Neuronal stem cell (in vitro differentiated cells): ENCODE measurements around the gene MANEAL.

ENCODE experiments used
- DNase-seq: peaks from one replicate; pipeline ENCODE4 v3.0.0-alpha.2; 2013; ENCODE audit warnings: low spot score
- H2AFZ ChIP-seq: one replicate; pipeline ENCODE4 v1.6.1; 2013; ENCODE audit warnings: mild to moderate bottlenecking, low read length, inconsistent platforms
- H2AK5ac ChIP-seq: 2 replicates; pipeline ENCODE4 v1.6.1; 2013; ENCODE audit warnings: low read depth, mild to moderate bottlenecking, inconsistent platforms, low read length, moderate library complexity, mixed read lengths
- H2BK120ac ChIP-seq: 2 replicates; pipeline ENCODE4 v1.6.1; 2013; ENCODE audit warnings: low read depth, mild to moderate bottlenecking, inconsistent platforms, low read length, moderate library complexity, mixed read lengths
- H2BK12ac ChIP-seq: one replicate; pipeline ENCODE4 v1.6.1; 2013; ENCODE audit warnings: low read length, inconsistent platforms
- H2BK15ac ChIP-seq: 2 replicates; pipeline ENCODE4 v1.6.1; 2013; ENCODE audit warnings: mild to moderate bottlenecking, low read length, inconsistent platforms, mixed read lengths
- H2BK5ac ChIP-seq: one replicate; pipeline ENCODE4 v1.6.1; 2013; ENCODE audit warnings: inconsistent platforms, mild to moderate bottlenecking, low read length, moderate library complexity
- H3K14ac ChIP-seq: one replicate; pipeline ENCODE4 v1.6.1; 2013; ENCODE audit warnings: low read length, inconsistent platforms
- H3K18ac ChIP-seq: 2 replicates; pipeline ENCODE4 v1.6.1; 2013; ENCODE audit warnings: low read length, inconsistent platforms
- H3K23ac ChIP-seq: 2 replicates; pipeline ENCODE4 v1.6.1; 2013; ENCODE audit warnings: low read depth, mild to moderate bottlenecking, mixed read lengths, low read length, inconsistent platforms; ENCODE audit not compliant: poor library complexity
- H3K27ac ChIP-seq: replicated peaks from 3 replicates; pipeline ENCODE4 v1.5.1; 2013; ENCODE audit warnings: low read length, inconsistent platforms
- H3K27me3 ChIP-seq, 3 experiments: 2 replicates each; pipeline ENCODE4 v1.6.1; 2013; ENCODE audit warnings: low read length in 3 of 3, mild to moderate bottlenecking in 2 of 3, inconsistent platforms in 1 of 3, low read depth in 1 of 3, mixed read lengths in 1 of 3, moderate library complexity in 1 of 3; ENCODE audit not compliant: control insufficient read depth in 3 of 3, insufficient read depth in 3 of 3
- H3K36me3 ChIP-seq, 2 donors: replicated peaks in 1 of 2; 2 replicates each; pipeline ENCODE4 v1.6.1; 2013; ENCODE audit warnings: low read length in 2 of 2; ENCODE audit not compliant: control insufficient read depth in 2 of 2, insufficient read depth in 2 of 2
- H3K4ac ChIP-seq: 2 replicates; pipeline ENCODE4 v1.6.1; 2013; ENCODE audit warnings: inconsistent platforms, mild to moderate bottlenecking, low read length, moderate library complexity
- H3K4me1 ChIP-seq, 2 donors: 1 replicate in 1 of 2; 2 replicates in 1 of 2; pipeline ENCODE4 v1.6.1; 2013; ENCODE audit warnings: low read length in 2 of 2, low read depth in 1 of 2; ENCODE audit not compliant: control insufficient read depth in 2 of 2, insufficient read depth in 1 of 2
- H3K4me2 ChIP-seq: one replicate; pipeline ENCODE4 v1.6.1; 2013; ENCODE audit warnings: mild to moderate bottlenecking, low read length, inconsistent platforms; ENCODE audit not compliant: insufficient read depth, poor library complexity, severe bottlenecking
- H3K4me3 ChIP-seq, 2 donors: 2 replicates each; pipeline ENCODE4 v1.5.1; 2013; ENCODE audit warnings: low read length in 2 of 2, mild to moderate bottlenecking in 2 of 2, inconsistent platforms in 1 of 2, moderate library complexity in 1 of 2
- H3K79me1 ChIP-seq: one replicate; pipeline ENCODE4 v1.6.1; 2013; ENCODE audit warnings: low read depth, mild to moderate bottlenecking, inconsistent platforms, low read length, moderate library complexity
- H3K9ac ChIP-seq: one replicate; pipeline ENCODE4 v1.6.1; 2013; ENCODE audit warnings: mild to moderate bottlenecking, low read depth, low read length, inconsistent platforms; ENCODE audit not compliant: poor library complexity
- H3K9me3 ChIP-seq, 2 donors: replicated peaks in 1 of 2; 2 replicates each; pipeline versions ENCODE3 to v1.6.1; 2013; ENCODE audit warnings: low read length in 2 of 2, mild to moderate bottlenecking in 2 of 2, inconsistent platforms in 1 of 2, low read depth in 1 of 2, mixed read lengths in 1 of 2, moderate library complexity in 1 of 2; ENCODE audit not compliant: control insufficient read depth in 2 of 2, insufficient read depth in 1 of 2
- H4K8ac ChIP-seq: one replicate; pipeline ENCODE4 v1.6.1; 2013; ENCODE audit warnings: low read depth, mild to moderate bottlenecking, inconsistent platforms, low read length, moderate library complexity
- H4K91ac ChIP-seq: one replicate; pipeline ENCODE4 v1.6.1; 2013; ENCODE audit warnings: low read length, low read depth, mild to moderate bottlenecking, inconsistent platforms; ENCODE audit not compliant: poor library complexity
- WGBS, 2 donors: extraction: QIAGEN DNeasy Blood & Tissue Kit; methylation state at CpG; one replicate each; pipeline ENCODE4 v1.1.7; 2013; ENCODE audit warnings: missing lambda C conversion rate in 2 of 2, mixed read lengths in 1 of 2; ENCODE audit not compliant: insufficient read length in 2 of 2, insufficient replicate concordance in 1 of 2; ENCODE audit errors: extremely low coverage in 2 of 2; 5-methylcytosine and 5-hydroxymethylcytosine counted together

The MANEAL gene

GRCh38 chr1:37850352-37850955 lies 56.8 kb downstream of the MANEAL start:
- H4K91ac ChIP-seq, result no peak overlapping the region
- DNase-seq, result no peak
- no peak overlapping the region for H3K23ac ChIP-seq
- H3K27ac ChIP-seq, result no peak overlapping the region
- H3K18ac ChIP-seq, result no peak overlapping the region
- H2AFZ ChIP-seq, result no peak overlapping the region
- no peak overlapping the region for H2BK120ac ChIP-seq
- H4K8ac ChIP-seq, result no peak overlapping the region
- no peak overlapping the region for H3K14ac ChIP-seq
- no peaks in the 10 kb centered on the region for H3K27me3 ChIP-seq
- no peak overlapping the region for H3K4me3 ChIP-seq
- H3K36me3 ChIP-seq, result peaks cover 2 to 78% of the 10 kb centered on the region in 2 donors
- no peak overlapping the region for H2BK15ac ChIP-seq
- no peaks in the 10 kb centered on the region for H3K9me3 ChIP-seq
- H3K79me1 ChIP-seq, result peaks cover 2% of the 10 kb centered on the region
- H3K4me1 ChIP-seq, result no peaks in the 10 kb centered on the region
- WGBS, 2 donors, result no CpG with 5 or more reads among the region's 6 CpGs
- H3K9ac ChIP-seq, result no peak overlapping the region
- H2BK12ac ChIP-seq, result no peak overlapping the region
- H3K4me2 ChIP-seq, result no peak overlapping the region
- H2BK5ac ChIP-seq, result no peak overlapping the region
- H2AK5ac ChIP-seq, result no peak overlapping the region
- H3K4ac ChIP-seq, result no peak overlapping the region
